Activated B cell treated with CpG ODN at 0.5 μM for 24 hours (primary cell): ENCODE results near the gene B3GALT4. TPM values are rescaled to one million over a fixed set of nuclear protein-coding genes. Genes with fewer than 3 reads are reported as not detected.
A peak's percentile ranks its signal among the peaks of the same experiment; 100 is the strongest.

Experiments used
- ATAC-seq: fragments of 200-7000 bp; cut with Tn5 transposase; one replicate; pipeline ENCODE4 v1.10.0; 2021; ENCODE audit warnings: low read depth, mild to moderate bottlenecking, moderate library complexity
- CTCF ChIA-PET: fragments of 350-600 bp; sonication (Branson Sonifier 250); formaldehyde crosslinking; loops from one replicate; lab custom pipeline; 2021; ENCODE audit warnings: antibody characterized with exemption; lab: Charles Lee
- POLR2A ChIA-PET: fragments of 350-600 bp; sonication (Branson Sonifier 250); formaldehyde crosslinking; loops from one replicate; lab custom pipeline; 2021; ENCODE audit warnings: antibody characterized with exemption; lab: Charles Lee
- DNase-seq: peaks from one replicate; pipeline ENCODE4 v3.0.0; 2022
- H3K27ac Mint-ChIP-seq: one replicate; pipeline ENCODE4 v1.8.0; 2020; ENCODE audit warnings: mixed read lengths
- H3K27me3 Mint-ChIP-seq: one replicate; pipeline ENCODE4 v1.8.0; 2021; ENCODE audit warnings: mixed read lengths
- H3K36me3 Mint-ChIP-seq: one replicate; pipeline ENCODE4 v1.8.0; 2021; ENCODE audit warnings: low read depth, mixed read lengths
- H3K4me1 Mint-ChIP-seq: one replicate; pipeline ENCODE4 v1.8.0; 2021; ENCODE audit warnings: mixed read lengths
- H3K4me3 Mint-ChIP-seq: one replicate; pipeline ENCODE4 v1.8.0; 2020; ENCODE audit warnings: mild to moderate bottlenecking, mixed read lengths
- H3K9me3 Mint-ChIP-seq: one replicate; pipeline ENCODE4 v1.8.0; 2020; ENCODE audit warnings: mixed read lengths
- intact Hi-C: fragments of 100-400 bp; cut with micrococcal nuclease; formaldehyde crosslinking; loops from one replicate; pipeline ENCODE4 v1.15.1; 2024
- total RNA-seq: library from RNA; stranded (reverse); gene quantifications from 2 replicates; pipeline ENCODE4 v1.2.3, GENCODE V29; 2022
- TF ChIP-seq, protein P1 (sequence below): fragments of 200-600 bp; IDR thresholded peaks from one replicate; pipeline ENCODE4 v1.8.0; 2022; ENCODE audit warnings: antibody characterized with exemption, mild to moderate bottlenecking

Gene B3GALT4
- total RNA-seq, 1 donor from 2014 or later: 19.4 TPM

DNA sequence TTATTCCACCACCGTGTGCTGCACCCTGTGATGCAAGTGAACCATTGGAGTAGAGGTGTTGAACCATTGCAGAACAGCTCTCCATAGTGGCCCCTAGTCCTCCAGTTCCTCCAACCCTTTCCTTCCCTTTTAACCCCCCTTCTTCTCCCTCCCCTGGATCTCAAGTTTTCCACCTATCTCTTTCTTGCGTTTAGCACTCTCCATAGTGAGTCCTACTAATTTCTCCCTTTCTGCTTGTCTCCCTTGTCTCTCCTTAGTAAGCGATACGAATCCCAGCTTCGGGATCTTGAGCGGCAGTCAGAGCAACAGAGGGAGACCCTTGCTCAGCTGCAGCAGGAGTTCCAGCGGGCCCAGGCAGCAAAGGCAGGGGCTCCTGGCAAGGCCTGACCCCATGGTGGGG, 13.5 kb downstream of the B3GALT4 start:
- peak overlapping the region; percentile 95 for H3K27ac Mint-ChIP-seq
- intact Hi-C loops: no loop called here
- H3K4me1 Mint-ChIP-seq: peaks cover 48% of the 10 kb centered on the region
- CTCF ChIA-PET: interaction anchor here (3.9 kb wide), 1 partner anchor 13 kb away, joined by 21 read pairs; the partner anchor contains the start of gene B3GALT4
- peak overlapping the region; percentile 100 for H3K4me3 Mint-ChIP-seq
- no peaks in the 10 kb centered on the region for H3K9me3 Mint-ChIP-seq
- POLR2A ChIA-PET: interaction anchor here (2.3 to 5.4 kb wide), 8 partner anchors 9 to 136 kb away, joined by 13 to 80 read pairs (median 20); partner anchors contain the start of genes B3GALT4, RGL2, RPS18 and TAPBP
- no peaks in the 10 kb centered on the region for H3K27me3 Mint-ChIP-seq
- ATAC-seq (no peak), DNase-seq (no peak)
- H3K36me3 Mint-ChIP-seq: peaks cover 81% of the 10 kb centered on the region
- TF ChIP-seq, protein P1, sequence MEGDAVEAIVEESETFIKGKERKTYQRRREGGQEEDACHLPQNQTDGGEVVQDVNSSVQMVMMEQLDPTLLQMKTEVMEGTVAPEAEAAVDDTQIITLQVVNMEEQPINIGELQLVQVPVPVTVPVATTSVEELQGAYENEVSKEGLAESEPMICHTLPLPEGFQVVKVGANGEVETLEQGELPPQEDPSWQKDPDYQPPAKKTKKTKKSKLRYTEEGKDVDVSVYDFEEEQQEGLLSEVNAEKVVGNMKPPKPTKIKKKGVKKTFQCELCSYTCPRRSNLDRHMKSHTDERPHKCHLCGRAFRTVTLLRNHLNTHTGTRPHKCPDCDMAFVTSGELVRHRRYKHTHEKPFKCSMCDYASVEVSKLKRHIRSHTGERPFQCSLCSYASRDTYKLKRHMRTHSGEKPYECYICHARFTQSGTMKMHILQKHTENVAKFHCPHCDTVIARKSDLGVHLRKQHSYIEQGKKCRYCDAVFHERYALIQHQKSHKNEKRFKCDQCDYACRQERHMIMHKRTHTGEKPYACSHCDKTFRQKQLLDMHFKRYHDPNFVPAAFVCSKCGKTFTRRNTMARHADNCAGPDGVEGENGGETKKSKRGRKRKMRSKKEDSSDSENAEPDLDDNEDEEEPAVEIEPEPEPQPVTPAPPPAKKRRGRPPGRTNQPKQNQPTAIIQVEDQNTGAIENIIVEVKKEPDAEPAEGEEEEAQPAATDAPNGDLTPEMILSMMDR: no peak

DNA sequence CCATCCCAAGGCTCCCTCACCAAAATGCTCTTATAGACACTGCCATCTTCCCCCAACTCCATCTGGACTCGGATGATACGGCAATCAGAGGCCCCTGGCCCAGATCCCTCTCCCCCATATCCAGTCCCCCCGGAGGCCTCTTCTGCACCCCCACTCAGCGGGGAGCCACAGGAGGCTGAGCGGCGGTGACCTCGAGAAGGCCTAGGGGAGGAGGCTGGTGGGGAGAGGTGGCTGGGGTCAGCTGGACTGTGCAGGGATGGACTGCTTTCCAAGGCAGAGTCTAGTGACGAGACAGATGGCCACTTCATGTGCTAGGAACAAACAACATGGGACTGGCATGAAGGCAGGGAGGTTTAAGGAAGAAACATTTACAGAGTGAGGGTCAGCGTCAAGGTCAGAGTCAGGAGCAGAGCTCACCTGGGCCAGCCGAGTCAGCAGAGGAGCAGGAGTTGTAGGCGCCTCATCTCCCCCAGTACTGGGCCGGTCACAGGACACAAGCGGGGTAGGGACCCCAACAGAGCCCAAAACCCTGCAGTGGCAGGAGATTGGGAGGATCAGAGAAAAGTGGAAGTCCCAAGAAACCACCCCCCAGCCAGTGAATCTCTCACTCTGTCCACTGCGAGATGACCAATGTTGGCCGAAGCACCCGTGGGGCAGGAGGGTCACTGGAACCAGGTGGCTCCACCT, 16.2 kb downstream of the B3GALT4 start:
- TF ChIP-seq, protein P1: no peak
- no peak for ATAC-seq
- no peaks in the 10 kb centered on the region for H3K9me3 Mint-ChIP-seq
- peaks cover 75% of the 10 kb centered on the region for H3K36me3 Mint-ChIP-seq
- H3K27ac Mint-ChIP-seq: no peak overlapping the region
- DNase-seq: no peak
- H3K4me1 Mint-ChIP-seq: peaks cover 47% of the 10 kb centered on the region
- ChIA-PET POLR2A (interaction anchor here (5.4 kb wide), 1 partner anchor 16 kb away, joined by 79 read pairs; the partner anchor contains the start of gene B3GALT4), CTCF (no interaction called here)
- no peaks in the 10 kb centered on the region for H3K27me3 Mint-ChIP-seq
- peak overlapping the region; percentile 15 for H3K4me3 Mint-ChIP-seq
- intact Hi-C loops: no loop called here

DNA sequence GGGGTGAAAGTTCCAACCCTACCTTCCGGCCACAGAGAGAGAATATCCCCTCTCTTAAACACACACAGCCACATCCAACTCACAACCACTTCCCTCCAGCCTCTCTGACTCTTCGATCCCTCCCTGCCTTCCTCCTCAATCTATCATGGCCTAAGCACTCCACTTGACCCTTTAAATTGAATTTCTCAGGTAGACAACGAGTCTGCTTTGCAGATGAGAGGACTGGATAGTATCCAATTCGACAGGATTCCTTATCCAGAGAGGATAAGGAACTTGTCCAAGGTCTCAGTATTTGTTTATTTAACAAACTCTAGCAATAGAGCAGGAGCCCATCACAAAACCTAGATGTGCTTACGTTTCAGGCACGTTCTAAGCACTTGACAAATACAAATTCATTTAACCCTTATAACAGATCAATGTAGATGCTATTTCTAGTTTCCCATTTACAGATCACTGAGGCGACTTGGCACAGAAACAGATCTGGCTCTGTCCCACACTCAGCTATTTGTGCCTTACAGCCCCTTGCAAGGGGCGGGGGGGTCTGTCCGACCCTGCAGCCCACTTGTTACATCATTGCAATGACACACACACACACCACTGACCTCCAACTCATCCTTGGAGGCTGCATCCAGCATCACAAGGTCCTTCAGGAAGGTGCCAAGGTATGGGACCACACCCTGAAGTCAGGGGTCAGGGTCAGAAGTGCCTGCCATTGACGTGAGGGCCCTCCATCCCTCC, 17.3 kb downstream of the B3GALT4 start:
- Mint-ChIP-seq H3K27ac (peak overlapping the region; percentile 18), H3K36me3 (peaks cover 77% of the 10 kb centered on the region), H3K9me3 (no peaks in the 10 kb centered on the region), H3K27me3 (no peaks in the 10 kb centered on the region), H3K4me3 (no peak overlapping the region), H3K4me1 (peaks cover 38% of the 10 kb centered on the region)
- DNase-seq: no peak
- ATAC-seq: no peak
- ChIA-PET POLR2A (interaction anchor here (4.0 kb wide), 1 partner anchor 17 kb away, joined by 31 read pairs; the partner anchor contains the start of gene B3GALT4), CTCF (no interaction called here)
- intact Hi-C loops: no loop called here
- TF ChIP-seq, protein P1: no peak

DNA sequence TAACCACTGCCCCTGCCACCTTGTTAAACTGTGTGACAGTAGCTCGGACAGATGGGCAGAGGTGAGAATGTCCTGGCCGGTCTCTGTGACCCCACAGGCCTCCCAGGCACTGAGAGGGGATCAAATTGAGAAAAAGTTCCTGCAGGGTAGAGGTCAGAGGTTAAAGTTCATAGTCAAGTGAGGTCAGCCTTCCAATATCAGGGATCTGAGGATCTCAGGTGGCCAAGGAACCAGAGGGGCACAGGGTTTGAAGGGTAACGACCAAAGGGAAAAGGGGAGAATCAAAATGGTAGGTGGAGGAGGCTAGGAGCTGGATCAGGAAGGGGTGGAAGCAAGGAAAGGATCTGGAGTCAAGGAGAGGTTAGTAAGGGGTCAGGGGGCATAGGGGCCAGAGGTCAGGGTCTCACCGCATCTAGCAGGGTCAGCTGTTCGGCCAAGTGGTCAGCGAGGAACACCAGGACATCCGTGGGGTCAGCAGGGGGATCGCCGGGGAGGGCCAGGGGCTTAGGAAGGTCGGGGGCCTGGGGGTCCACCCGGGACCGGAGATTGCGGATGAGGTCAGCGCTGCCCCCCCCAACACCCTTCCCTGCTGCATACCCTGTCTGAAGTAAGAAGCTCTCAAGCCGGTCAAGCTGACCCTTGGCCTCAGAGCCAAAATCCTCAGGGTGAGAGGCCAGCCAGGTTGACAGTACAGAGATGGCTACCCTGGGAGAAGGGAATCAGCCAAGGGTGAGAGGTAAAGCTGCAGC, 18.9 kb downstream of the B3GALT4 start:
- peak overlapping the region; percentile 13 for H3K27ac Mint-ChIP-seq

More for the DNA sequence above, 18.9 kb downstream of the B3GALT4 start:
- no peak overlapping the region for H3K4me3 Mint-ChIP-seq
- POLR2A ChIA-PET: interaction anchor here (2.8 to 4.5 kb wide), 3 partner anchors 18 to 47 kb away, joined by 10 to 54 read pairs (median 31); partner anchors contain the start of genes B3GALT4, RPS18 and VPS52
- TF ChIP-seq, protein P1: no peak
- no peak for DNase-seq
- no peak for ATAC-seq
- H3K9me3 Mint-ChIP-seq: no peaks in the 10 kb centered on the region
- peaks cover 79% of the 10 kb centered on the region for H3K36me3 Mint-ChIP-seq
- H3K27me3 Mint-ChIP-seq: no peaks in the 10 kb centered on the region
- CTCF ChIA-PET: no interaction called here
- intact Hi-C loops: loop anchor here (5.0 kb wide), 2 partner anchors 132 to 133 kb away; no protein-coding TSS in a partner anchor
- H3K4me1 Mint-ChIP-seq: peaks cover 33% of the 10 kb centered on the region
